A204.1 (cell line): ENCODE data around the gene INPP4B.

Source experiments
- FAIRE-seq: peaks from 2 replicates; lab custom pipeline; 2012; peaks lifted over from hg19 to GRCh38; lab: Jason Lieb, UNC

The INPP4B gene

GRCh38 chr4:142126890-142127497, 719.1 kb downstream of the INPP4B start:
- peak; percentile 98 for FAIRE-seq

GRCh38 chr4:142124874-142125273, 721.2 kb downstream of the INPP4B start:
- FAIRE-seq: no peak

- no peak for FAIRE-seq
Observed at GRCh38 chr4:142121448-142122350, 724.4 kb downstream of the INPP4B start.

- no peak for FAIRE-seq
Observed at GRCh38 chr4:142120921-142121320, 725.2 kb downstream of the INPP4B start.

- FAIRE-seq: no peak
Observed at GRCh38 chr4:142112451-142112850, 733.6 kb downstream of the INPP4B start.

- no peak for FAIRE-seq
Observed at GRCh38 chr4:142110136-142110535, 736.0 kb downstream of the INPP4B start.

GRCh38 chr4:142104041-142104440, 742.1 kb downstream of the INPP4B start:
- FAIRE-seq: no peak

- FAIRE-seq: no peak
Observed at GRCh38 chr4:142101401-142101800, 744.7 kb downstream of the INPP4B start.

GRCh38 chr4:142100941-142101340, 745.2 kb downstream of the INPP4B start:
- FAIRE-seq: no peak

- no peak for FAIRE-seq
Observed at GRCh38 chr4:142098900-142099545, 747.1 kb downstream of the INPP4B start.

GRCh38 chr4:142098380-142098779, 747.7 kb downstream of the INPP4B start:
- FAIRE-seq: no peak

GRCh38 chr4:142097015-142097414, 749.1 kb downstream of the INPP4B start:
- FAIRE-seq: no peak

- peak; percentile 19 for FAIRE-seq
Observed at GRCh38 chr4:142095886-142096605, 750.1 kb downstream of the INPP4B start.

GRCh38 chr4:142092941-142093340, 753.2 kb downstream of the INPP4B start:
- FAIRE-seq: no peak

- FAIRE-seq: no peak
Observed at GRCh38 chr4:142091691-142092182, 754.4 kb downstream of the INPP4B start.

- no peak for FAIRE-seq
Observed at GRCh38 chr4:142091085-142091513, 755.0 kb downstream of the INPP4B start.

GRCh38 chr4:142088906-142089305, 757.2 kb downstream of the INPP4B start:
- no peak for FAIRE-seq

GRCh38 chr4:142085513-142086292, 760.4 kb downstream of the INPP4B start:
- FAIRE-seq: no peak

- no peak for FAIRE-seq
Observed at GRCh38 chr4:142083264-142083663, 762.8 kb downstream of the INPP4B start.

- no peak for FAIRE-seq
Observed at GRCh38 chr4:142081025-142081424, 765.1 kb downstream of the INPP4B start.

GRCh38 chr4:142079959-142080358, 766.1 kb downstream of the INPP4B start:
- FAIRE-seq: no peak
